ENCODE measurements around the gene LINGO4. TPM values are rescaled to one million over a fixed set of nuclear protein-coding genes. Genes with fewer than 3 reads are reported as not detected.

The LINGO4 gene
- total RNA-seq, 4 donors from 2014 or later = 0.19 TPM; not detected in 3

DNA sequence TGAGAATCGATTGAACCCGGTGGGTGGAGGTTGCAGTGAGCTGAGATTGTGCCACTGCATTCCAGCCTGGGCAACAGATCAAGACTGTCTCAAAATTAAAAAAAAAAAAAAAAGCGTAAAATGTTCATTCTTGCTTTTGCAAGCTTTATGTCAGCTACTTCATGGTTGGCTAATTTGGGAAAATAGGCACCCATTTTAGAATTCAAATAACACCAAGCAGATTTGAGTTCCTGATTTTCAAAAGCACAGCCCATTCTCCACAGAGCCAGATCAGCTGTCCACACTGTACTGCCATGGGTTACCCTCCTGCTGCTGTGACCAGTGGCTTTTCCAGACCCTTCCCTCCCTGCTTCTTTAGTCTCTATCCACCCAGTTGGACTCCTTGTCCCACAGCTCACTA, 43.9 kb upstream of the LINGO4 start:
- ATAC-seq (ENCODE audit: low FRiP score) (no peak), DNase-seq (ENCODE audit: low spot score) (no peak)
- TF ChIP-seq, protein P1, sequence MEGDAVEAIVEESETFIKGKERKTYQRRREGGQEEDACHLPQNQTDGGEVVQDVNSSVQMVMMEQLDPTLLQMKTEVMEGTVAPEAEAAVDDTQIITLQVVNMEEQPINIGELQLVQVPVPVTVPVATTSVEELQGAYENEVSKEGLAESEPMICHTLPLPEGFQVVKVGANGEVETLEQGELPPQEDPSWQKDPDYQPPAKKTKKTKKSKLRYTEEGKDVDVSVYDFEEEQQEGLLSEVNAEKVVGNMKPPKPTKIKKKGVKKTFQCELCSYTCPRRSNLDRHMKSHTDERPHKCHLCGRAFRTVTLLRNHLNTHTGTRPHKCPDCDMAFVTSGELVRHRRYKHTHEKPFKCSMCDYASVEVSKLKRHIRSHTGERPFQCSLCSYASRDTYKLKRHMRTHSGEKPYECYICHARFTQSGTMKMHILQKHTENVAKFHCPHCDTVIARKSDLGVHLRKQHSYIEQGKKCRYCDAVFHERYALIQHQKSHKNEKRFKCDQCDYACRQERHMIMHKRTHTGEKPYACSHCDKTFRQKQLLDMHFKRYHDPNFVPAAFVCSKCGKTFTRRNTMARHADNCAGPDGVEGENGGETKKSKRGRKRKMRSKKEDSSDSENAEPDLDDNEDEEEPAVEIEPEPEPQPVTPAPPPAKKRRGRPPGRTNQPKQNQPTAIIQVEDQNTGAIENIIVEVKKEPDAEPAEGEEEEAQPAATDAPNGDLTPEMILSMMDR (IDR thresholded peaks at IDR 0.05) = no peak

DNA sequence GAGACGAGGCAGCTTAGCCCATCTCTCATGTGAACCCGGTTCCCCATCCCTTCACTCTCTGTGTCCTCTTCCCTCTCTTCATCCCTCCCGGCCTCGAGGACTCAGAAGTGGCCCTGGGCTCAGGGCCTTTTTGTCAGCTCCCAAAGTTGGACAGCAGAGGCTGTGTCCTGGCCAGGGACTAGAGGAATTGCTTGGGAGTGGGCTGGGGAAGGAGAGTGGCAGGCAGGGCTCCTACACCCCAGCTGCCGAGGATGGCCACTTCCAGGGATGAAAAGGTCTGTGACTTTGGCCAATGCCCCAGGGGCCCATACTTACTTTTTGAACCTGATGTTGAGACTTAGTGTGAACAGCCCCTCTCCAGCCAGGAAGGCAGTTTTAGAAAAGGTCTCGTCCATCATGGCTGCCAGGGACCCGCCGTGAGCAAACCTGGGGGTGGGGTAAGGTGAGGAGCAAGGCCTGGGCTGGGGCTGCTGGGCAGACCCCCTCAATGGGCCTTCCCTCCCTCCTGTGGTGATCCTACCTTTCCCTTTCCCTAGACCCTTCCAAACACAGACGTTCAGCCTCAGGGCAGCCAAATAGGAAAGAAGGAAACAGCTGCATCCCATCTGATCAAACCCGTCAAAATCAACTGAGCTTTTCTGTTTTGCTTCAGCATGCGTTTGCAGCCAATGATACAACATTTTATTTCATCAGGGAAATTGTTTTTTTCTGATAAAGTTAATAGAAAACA, 42.8 kb upstream of the LINGO4 start:
- ATAC-seq (ENCODE audit: low FRiP score) = no peak
- no peak for DNase-seq (ENCODE audit: low spot score)
- TF ChIP-seq, protein P1 (IDR thresholded peaks at IDR 0.05) = no peak

DNA sequence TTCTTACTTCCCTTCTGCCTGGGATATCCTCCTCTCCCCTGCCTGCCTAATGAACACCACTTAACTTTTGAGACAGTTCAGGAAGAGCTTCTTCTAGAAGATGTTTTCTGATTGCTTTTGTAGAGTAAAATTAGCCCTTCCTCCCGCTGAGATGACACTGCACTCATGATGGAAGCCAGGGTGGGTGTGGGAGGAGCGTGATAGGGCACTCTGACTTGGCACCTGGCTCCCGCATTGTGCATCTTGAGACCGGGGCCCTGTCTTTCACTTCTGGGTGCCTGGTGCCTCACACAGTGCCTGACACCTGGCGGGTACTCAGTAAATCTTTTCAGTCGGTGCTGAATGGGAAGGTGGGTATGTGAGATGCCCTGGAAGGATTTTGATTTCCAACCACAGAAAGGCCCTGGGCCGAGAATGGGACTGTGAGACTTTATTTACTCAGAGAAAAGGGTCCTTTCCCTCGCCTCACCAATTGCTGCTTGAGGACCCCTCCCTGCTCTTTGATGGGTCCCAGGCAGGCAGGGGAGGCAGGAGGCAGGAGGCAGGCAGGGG, 41.5 kb upstream of the LINGO4 start:
- DNase-seq (ENCODE audit: low spot score) (no peak), ATAC-seq (ENCODE audit: low FRiP score) (no peak)
- TF ChIP-seq, protein P1 (IDR thresholded peaks at IDR 0.05) = no peak

DNA sequence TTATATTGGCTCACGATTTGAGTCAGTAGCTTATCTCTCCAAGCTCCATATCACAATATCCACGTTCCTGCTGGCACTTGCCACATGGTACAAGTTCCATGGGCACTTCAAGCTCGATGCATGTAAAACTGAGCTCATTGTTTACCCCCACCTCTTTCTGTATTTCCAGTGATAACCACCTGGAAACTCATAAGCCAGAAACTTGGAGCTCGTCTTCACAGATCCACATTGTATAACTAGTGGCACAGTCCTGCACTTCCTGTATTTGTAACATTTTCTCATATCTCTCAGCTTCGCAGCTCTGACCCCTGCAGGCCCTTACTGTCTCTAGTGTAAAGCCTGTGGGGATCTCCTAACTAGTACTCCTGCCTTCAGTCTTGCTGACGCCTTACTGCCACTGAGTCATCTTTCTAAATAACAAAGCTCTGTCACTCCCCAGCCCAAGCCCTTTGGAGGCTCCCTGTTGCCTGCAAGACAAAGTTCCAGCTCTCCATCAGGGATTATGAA, 40.9 kb upstream of the LINGO4 start:
- ATAC-seq (ENCODE audit: low FRiP score) (no peak), DNase-seq (ENCODE audit: low spot score) (no peak)
- TF ChIP-seq, protein P1 (IDR thresholded peaks at IDR 0.05) = no peak

DNA sequence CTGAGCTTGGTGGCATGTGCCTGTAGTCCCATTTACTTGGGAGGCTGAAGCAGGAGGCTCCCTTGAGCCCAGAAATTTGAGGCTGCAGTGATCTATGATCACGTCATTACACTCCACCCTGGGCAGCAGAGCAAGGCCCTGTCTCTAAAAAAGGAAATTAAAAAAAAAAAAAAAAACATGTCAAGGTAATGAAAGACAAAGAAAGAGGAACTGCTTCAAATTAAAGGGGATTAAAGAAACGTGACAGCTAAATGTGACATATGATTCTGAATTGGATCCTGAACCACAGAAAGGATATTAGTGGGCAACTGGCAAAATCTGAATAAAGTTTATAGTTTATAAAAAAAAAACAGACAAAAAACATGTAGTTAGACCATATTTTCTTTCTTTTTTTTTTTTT, 38.2 kb upstream of the LINGO4 start:
- ATAC-seq (ENCODE audit: low FRiP score) (no peak), DNase-seq (ENCODE audit: low spot score) (no peak)
- TF ChIP-seq, protein P1 (IDR thresholded peaks at IDR 0.05) = no peak

DNA sequence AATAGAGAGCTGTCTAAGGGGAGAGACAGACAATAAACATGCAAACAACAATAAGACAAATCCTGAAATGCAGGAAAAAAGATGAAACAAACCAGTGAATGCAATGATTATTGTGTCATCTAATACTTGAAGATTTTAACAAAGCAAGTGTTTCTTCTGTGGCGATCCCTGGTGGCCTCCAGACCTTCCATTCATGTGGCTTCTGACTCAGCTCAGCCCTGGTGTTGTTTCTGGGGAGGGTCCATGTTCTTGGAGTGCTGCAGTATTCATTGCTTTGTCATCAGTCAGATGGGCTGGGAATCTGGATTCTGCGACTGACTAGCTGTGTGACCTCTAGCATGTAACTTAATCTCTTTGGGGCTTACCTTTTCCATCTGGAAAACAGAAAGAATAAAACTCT, 35.9 kb upstream of the LINGO4 start:
- DNase-seq (ENCODE audit: low spot score) (no peak), ATAC-seq (ENCODE audit: low FRiP score) (no peak)
- TF ChIP-seq, protein P1 (IDR thresholded peaks at IDR 0.05) = no peak

DNA sequence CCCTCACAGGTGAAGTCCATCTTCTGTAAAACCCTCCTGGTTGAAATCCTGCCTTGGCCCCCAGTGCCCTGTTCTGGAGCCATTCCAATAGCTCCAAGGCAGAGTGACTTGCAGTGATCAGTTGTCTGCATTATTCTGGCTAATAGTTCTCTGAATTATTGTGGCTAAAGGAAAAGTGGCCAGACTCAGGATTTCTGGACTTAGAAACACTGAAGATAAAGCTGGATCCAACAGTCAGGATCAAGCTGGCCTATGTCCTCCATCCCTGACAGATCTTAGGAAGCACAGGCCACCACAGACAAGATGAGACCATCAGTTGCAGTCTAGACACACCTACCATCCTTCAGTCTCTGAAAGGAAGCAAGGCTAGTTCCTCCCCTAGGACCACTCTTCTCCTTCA, 35.2 kb upstream of the LINGO4 start:
- DNase-seq (ENCODE audit: low spot score) (no peak), ATAC-seq (ENCODE audit: low FRiP score) (no peak)
- TF ChIP-seq, protein P1 (IDR thresholded peaks at IDR 0.05) = no peak
